HPDE6-E6E7 (cell line): ENCODE data around the gene ECE2.

Source experiments
- DNase-seq: peaks from one replicate; pipeline ENCODE4 v3.0.0; 2011; ENCODE audit warnings: missing footprints; ENCODE audit errors: extremely low spot score

Gene ECE2

DNA sequence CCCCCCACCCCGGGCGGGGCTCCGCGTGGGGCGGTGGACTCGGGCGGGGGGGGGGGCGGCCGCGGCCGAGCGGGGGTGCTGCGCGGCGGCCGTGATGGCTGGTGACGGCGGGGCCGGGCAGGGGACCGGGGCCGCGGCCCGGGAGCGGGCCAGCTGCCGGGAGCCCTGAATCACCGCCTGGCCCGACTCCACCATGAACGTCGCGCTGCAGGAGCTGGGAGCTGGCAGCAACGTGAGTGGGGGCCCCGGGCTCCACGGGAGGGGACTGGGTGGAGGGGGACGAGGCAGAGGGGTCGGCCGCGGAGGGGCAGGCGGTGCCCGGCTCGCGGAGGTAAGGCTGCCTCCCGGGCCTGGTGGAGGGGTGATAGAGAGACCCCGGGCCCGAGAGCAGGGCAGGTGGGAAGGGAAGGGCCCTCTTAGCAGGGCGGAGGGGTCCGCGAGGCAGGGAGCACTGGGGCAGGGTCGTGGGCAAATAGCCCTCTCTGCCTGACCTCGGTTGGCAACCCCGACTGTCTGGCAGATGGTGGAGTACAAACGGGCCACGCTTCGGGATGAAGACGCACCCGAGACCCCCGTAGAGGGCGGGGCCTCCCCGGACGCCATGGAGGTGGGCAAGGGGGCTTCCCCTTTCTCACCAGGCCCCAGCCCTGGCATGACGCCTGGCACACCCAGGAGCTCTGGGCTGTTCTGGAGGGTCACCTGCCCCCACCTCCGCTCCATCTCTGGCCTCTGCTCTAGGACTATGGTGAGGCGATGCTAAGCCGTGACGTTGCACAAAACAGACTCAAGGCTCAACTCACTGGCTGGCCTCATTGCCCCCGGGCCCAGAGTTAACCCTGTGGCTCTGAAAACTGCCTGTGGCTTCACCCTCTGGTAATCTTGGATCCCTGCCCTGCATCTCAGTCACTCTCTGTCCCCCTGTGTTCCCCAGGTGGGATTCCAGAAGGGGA lies at the start of gene ECE2:
Gene ECE2, plus strand, starts transcription at position 62 of the 950 bp plus-strand sequence. Its CDS starts 132 bp downstream, at position 194.
- no peak for DNase-seq

DNA sequence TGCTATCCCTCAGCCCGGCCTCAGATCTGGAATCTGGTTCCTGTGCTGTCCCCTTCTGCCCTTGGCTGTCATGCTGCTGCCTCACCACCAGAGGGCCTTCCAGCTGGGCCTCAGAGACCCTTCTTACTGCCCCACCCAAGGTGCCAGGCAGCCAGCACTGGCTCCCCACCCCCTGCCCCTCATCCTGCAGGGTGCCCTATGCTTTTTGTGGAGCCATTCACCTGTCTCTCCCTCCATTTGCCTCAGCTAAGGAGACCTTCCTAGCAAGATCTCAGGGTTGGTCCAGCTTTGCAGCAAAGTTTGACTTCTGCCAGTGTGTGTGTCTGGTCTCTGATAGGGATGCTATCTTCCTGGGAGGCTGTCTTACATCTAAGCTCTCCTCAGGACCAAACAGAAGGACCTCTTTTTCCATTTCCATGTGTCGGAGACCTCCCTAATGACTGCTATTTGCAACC lies 48.3 kb upstream of the ECE2 start:
- peak; percentile 58 for DNase-seq

DNA sequence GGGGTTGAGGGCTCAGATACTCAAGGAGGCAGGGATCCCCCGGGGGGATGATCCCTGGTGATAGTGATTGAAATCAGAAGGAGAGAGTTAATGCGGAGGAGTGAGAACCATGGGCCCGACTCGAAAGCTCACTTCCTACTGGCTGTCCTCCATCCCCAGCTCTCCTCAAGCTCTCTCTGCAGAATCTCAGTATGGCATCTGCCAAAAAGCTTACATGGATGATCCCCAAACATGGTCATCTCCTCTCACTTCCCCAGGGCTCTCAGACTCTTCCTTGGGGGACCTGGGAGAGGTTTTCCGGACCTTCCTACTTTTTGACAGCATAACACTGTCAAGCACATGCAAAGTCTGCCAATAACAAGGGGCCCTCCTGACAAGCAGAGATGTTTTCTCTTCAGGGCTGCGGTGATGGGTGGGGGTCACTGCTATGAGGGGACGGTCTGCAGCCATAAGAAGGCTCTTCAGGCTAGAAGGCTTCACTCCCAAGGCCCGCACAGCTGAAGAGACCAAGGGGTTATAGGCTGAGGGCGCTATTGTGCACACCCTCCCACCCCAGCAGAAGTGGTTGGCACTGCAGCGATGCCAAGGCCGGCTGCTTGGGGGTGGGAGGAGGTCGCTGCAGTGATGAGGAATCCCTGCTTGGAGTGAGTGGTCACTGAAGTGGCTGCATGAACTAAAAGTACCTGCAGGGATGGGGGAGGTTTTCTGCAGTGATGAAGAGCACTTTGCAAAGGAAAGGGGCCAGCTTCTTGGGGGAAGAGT lies 47.3 kb upstream of the ECE2 start:
- no peak for DNase-seq

DNA sequence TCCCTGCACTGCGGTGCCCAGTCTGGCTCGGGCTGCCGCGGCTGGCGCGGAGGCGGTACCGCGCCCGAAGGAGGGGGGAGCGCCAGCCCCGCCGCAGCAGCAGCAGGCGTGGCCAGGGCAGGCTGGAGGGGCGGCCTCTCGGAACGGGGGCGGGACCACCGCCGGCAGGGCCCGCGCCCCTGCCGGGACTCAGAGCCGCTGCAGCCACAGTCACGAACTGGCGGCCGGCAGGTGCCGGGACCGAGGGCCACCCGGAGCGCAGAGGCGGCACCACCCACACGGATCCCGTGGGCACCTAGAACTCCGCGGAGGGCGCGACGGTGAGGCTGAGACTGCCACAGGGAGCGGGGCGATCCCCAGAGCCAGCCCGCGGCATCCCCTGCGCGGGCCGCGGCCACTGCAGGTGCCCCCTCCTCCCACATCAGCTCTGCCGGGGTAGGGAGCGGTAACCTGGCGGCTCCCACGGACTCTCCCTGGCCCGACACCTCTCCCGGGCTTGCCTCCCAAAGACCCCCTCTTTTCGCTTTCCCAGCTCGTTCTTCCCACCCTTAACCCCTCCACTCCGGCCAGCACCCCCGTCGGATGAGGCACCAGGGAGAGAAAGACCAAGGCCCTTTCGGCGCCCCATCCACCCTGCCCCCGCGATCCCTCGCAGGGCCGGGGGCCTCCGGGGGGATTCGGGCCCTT lies 46.3 kb upstream of the ECE2 start, which contains the start of gene VWA5B2:
Gene VWA5B2, plus strand, starts transcription at position 192 of the 687 bp plus-strand sequence. CDS start 944 bp downstream, outside the sequence.
- no peak for DNase-seq

- no peak for DNase-seq
These were observed 45.7 kb upstream of the ECE2 start for GRCh38 chr3:184230081-184230602.

DNA sequence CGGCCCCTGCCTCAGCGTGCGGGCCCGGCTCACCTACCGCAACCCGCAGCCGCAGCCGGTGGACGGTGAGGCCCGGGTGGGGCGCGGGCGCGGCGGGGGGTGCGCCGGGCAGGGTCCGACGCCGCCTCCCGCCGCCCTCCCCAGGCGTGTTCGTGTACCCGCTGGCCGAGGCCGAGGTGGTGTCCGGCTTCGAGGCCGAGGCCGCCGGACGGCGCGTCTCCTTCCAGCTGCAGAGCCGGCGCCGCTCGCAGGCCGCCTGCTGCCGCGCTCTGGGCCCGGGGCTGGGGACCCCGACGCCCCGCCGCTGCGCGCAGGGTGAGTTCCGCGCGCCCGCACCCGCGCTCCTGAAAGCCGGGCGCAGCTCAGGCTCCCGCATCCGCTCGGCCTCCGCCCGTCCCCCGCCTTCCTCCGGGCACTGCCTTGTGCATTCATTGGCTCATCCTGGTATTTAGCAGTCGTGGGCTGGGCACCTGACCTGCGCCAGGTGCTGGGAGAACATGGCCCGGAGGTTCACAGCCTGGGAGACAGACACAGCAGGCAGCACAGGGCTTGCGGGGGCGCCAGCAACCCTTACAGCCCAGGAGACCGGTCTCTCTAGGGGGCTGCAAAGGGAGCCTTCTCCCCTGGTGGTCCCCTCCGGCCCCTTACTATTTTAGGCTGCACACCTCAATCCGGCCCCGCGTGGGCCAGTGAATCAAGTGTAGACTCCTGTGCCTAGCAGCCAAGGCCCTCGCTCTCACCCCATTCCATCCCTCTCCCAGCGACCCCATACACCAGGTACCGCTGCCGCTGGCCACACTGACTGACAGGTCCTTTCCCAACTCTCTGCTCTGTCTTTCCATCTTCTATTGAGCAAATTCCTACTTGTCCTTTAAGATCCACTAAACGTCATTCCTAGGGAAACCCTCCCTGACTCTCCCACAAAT lies 45.0 kb upstream of the ECE2 start:
- no peak for DNase-seq

DNA sequence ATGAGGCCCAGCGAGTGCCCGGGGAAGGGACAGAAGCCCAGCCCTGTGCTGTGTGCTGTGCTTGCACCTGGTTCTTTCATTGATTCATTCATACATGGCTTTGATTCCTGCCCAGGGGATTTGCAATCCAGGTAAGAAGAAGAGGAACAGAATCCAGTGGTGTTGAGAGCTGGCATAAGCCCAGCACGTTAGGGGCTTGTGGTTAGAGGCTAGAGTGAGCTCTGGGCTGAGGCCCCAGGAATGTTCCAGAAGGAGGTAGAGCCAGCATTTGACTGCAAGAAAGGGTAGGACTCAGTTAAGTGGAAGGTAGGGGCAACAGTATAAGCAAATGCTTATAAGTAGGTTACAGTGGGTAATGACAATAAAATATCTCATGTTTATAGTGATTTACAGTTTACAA lies 44.2 kb upstream of the ECE2 start:
- no peak for DNase-seq

DNA sequence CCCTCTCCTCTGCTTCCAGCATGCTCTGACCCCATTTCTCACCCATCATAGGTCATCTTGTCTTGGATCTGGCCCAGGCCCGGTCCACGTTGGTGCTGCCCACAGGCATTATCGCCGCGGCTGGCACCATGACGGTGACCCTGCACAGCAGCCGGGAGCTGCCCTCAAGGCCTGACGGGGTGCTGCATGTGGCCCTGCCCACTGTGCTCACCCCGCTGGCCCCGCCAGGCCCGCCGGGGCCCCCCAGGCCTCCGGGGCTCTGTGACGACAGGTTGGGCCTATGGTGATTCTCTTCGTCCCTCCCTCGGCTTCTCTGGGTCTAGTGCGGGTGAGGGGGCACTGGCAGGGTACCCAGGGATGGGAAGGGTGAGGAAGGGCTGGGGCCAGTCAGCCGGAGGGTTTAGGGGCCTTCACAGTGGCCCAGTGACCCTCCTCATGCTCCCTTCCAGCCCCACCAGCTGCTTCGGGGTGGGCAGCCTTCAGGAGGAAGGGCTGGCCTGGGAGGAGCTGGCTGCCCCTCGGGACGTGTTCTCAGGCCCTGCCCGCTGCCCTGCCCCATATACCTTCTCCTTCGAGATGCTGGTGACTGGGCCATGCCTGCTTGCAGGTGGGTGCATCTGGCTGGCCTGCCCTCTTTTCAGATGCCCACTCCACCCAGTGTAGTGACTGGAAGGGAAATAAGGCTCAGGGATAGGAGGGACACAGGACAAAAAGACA lies 42.5 kb upstream of the ECE2 start:
- DNase-seq: no peak

DNA sequence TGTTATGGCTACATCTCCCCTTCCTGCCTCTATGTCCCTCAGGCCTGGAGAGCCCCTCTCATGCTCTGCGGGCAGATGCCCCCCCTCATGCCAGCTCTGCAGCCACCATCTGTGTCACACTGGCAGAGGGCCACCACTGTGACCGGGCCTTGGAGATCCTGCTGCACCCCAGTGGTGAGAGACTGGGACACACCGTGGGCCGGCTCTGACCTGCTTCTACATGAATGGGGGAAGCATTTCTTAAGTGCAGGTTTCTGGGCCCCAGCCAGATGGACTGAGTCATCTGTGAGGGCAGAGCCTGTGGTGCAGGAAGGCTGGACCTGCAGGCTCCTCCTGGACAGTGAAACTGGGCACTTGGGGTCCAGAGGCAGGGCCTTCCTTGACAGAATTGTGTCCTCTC lies 41.6 kb upstream of the ECE2 start:
- peak; percentile 95 for DNase-seq

GRCh38 chr3:184234671-184235380 lies 41.0 kb upstream of the ECE2 start:
- DNase-seq: no peak

- DNase-seq: no peak
These were observed 40.3 kb upstream of the ECE2 start for GRCh38 chr3:184235381-184236032.

- DNase-seq: no peak
These were observed 39.8 kb upstream of the ECE2 start for GRCh38 chr3:184236033-184236410.

GRCh38 chr3:184236636-184237035 lies 39.2 kb upstream of the ECE2 start:
- no peak for DNase-seq

- no peak for DNase-seq
These were observed 38.6 kb upstream of the ECE2 start for GRCh38 chr3:184237211-184237610.

- no peak for DNase-seq
These were observed 38.0 kb upstream of the ECE2 start for GRCh38 chr3:184237807-184238206.

DNA sequence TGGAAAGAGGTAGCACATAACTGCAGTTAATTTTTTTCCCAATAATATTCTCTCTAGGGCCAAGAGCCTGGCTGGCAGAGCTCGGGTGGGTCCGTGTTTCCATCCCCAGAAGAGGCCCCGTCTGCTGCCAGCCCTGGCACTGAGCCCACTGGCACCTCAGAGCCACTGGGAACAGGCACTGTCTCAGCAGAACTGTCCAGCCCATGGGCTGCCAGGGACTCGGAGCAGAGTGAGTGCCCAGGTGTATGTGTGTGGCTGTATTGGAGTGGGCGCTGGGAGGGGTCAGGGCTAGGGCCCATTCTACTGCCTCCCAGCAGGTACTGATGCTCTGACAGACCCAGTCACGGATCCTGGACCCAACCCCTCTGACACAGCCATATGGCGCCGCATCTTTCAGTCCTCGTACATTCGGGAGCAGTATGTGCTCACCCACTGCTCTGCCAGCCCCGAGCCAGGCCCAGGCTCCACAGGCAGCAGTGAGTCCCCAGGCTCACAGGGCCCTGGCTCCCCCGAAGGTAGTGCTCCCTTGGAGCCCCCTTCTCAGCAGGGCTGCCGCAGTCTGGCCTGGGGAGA lies 37.5 kb upstream of the ECE2 start:
- no peak for DNase-seq

GRCh38 chr3:184239221-184239620 lies 36.6 kb upstream of the ECE2 start:
- DNase-seq: no peak

DNA sequence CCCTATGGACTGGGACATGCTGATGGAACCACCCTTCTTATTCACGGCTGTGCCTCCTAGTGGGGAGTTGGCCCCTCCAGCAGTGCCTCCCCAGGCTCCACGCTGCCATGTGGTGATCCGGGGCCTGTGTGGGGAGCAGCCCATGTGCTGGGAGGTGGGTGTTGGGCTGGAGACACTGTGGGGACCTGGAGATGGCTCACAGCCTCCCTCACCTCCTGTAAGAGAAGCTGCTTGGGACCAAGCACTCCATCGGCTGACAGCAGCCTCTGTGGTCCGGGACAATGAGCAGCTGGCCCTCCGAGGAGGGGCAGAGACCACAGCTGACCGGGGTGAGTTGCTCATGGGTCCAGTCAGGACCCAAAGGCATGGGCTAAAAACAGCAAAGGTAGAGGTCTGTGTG lies 36.1 kb upstream of the ECE2 start:
- no peak for DNase-seq
